Measurements from ENCODE around the gene ATP6V1B1.

ATP6V1B1 gene

DNA sequence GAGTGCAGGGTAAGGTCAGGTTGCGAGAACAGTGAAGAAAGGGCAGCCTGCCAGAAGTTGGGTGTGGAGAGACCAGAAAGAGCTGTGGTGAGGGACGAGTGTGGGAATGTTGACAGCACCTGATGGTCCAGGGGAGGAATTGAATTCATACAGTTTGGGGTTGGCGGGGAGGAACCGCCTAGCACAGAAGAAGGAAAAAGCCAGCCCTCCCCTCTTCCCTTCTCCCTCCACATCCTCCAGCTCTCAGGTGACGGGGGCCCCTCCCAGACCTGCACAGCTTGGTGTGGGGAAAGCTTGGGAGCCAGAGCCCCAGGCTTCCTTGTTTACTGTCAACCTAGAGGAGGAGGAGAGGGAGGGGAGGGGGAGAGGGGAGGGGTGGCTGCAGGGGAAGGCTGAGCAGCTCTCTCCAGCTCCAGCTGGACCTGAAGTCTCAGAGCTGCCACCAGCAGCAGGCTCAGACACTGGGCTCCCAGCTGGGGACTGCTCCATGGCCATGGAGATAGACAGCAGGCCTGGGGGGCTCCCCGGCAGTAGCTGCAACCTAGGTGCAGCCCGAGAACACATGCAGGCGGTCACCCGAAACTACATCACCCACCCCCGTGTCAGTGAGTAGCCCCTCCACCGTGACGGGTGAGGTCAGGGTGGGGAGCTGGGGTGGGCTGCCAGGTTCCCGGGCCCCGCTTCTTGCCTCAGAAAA, at the start of gene ATP6V1B1:
ATP6V1B1 (plus strand) TSS at position 433 of the 697 bp plus-strand sequence; CDS start at position 488, 55 bp downstream.
- DNase-seq (ENCODE audit: low spot score) = peak; percentile 70

- no peak for DNase-seq (ENCODE audit: low spot score)
Observed at GRCh38 chr2:70886541-70886987, 49.1 kb upstream of the ATP6V1B1 start.

GRCh38 chr2:70887208-70887549, 48.5 kb upstream of the ATP6V1B1 start:
- DNase-seq (ENCODE audit: low spot score) = no peak

DNA sequence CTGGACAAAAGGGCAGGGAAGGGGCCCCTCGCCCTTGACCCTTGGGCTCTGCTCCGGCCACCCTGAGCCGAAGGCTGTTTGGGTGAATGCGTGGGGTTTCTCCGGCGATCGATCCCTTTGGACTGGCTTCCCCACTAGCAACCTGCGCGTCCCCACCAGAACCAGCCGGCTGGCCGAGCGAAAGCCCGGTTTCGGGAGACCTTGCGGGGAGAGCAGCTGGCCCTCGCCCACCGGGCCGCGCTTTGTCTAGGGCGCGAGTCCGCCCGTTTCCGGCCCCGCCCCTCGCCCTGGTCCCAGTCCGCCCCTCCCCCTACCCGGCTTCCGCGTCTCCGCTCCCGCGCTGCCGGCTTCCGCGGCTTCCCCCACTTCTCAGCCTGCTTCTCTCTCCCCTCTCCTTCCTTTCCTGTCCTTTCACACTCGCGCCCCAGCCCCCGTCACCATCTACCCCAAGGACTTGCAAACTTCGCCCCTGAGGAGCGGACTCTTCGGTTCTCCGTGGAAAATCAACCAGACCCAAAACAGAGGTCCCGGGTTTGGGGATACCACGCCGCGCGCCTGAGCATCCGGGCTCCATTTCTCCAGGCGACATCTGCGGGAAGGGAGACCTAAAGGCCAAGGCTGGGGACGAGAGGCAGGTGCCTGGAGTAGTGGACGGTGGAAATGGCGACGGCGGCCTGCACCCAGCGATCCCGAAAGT, 48.0 kb upstream of the ATP6V1B1 start:
- DNase-seq (ENCODE audit: low spot score) = peak; percentile 83

DNA sequence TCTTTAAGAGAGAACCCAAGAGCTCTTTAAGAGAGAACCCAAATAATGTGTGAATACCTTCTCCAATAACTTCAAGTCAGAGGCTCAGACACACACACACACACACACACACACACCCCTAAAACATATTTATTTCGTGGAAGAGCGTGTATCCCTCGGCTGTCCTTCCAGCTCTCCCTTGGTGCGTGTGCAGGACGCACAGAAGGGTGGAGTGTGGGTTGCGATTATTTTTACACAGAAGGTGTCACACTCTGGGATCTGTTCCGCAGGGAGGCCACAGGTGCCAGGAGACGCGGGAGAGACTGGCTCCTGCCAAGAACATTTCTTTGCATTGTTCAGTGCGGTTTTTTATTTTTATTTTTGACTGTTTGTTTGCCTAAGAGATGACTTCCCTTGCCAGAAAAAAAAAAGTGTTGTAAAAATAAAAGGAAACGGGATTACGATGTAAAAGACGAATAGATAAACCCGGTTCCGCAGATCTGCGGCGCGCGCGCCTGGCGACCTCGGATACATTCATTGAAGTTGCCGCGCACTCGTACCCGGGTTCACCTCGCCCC, 47.3 kb upstream of the ATP6V1B1 start:
- no peak for DNase-seq (ENCODE audit: low spot score)

GRCh38 chr2:70888923-70889715, 46.6 kb upstream of the ATP6V1B1 start:
- DNase-seq (ENCODE audit: low spot score) = peak; percentile 74

GRCh38 chr2:70889716-70890037, 46.0 kb upstream of the ATP6V1B1 start:
- no peak for DNase-seq (ENCODE audit: low spot score)

DNA sequence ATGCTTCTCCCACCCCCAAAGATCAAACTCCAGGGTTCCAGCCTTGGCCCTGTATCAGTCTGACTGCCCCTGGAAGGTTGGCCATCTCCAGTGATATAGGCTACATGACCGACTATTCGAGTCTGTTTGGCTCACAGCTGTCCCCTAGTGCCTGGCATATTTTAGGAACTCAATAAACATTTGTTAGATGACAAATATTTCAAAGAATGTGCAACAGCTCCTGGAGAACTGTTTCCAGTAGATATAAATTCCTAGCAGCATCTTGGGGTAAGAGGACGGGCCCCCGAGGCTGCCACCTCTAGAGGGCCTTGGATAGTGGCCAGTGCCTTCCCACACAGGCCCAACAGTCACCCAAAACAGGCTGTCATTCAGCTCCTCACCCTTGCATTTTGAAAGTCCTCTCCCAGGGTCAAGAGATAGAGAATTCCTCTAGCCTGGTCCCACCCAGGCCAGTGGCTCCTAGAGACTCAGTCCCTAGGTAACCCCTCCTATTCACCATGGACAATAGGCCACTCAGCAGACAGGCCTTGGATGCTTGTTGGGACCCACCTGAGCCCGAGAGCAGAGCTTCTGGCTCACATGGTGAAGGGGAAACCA, 45.1 kb upstream of the ATP6V1B1 start:
- no peak for DNase-seq (ENCODE audit: low spot score)

GRCh38 chr2:70891572-70892357, 43.9 kb upstream of the ATP6V1B1 start:
- no peak for DNase-seq (ENCODE audit: low spot score)

GRCh38 chr2:70892750-70893149, 43.0 kb upstream of the ATP6V1B1 start:
- no peak for DNase-seq (ENCODE audit: low spot score)

- no peak for DNase-seq (ENCODE audit: low spot score)
Observed at GRCh38 chr2:70893186-70893585, 42.5 kb upstream of the ATP6V1B1 start.

- no peak for DNase-seq (ENCODE audit: low spot score)
Observed at GRCh38 chr2:70894765-70895164, 40.9 kb upstream of the ATP6V1B1 start.

- no peak for DNase-seq (ENCODE audit: low spot score)
Observed at GRCh38 chr2:70895249-70895648, 40.5 kb upstream of the ATP6V1B1 start.

GRCh38 chr2:70895998-70896764, 39.5 kb upstream of the ATP6V1B1 start:
- DNase-seq (ENCODE audit: low spot score) = no peak

DNA sequence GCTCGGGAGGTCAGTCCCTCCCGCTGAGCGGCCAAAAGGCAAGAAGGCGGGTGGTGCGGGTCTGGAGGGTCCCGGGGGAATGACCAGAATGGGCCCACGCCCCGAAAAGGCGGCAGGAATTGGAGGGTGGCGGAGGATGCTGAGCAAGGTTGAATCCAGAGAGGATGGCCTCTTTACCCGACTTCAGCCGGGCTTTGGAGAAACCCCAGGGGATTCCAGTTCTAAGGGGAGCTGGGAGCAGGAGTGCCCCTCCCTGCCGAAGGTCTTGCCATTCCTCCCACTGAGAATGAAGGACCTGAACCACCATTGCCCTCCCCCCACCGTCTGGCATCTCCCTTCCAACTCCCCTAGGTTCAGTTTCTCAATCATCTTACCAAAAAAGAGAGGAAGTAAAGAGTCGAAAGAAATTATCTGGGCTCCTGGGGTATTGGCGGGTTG, 38.9 kb upstream of the ATP6V1B1 start:
- DNase-seq (ENCODE audit: low spot score) = no peak

DNA sequence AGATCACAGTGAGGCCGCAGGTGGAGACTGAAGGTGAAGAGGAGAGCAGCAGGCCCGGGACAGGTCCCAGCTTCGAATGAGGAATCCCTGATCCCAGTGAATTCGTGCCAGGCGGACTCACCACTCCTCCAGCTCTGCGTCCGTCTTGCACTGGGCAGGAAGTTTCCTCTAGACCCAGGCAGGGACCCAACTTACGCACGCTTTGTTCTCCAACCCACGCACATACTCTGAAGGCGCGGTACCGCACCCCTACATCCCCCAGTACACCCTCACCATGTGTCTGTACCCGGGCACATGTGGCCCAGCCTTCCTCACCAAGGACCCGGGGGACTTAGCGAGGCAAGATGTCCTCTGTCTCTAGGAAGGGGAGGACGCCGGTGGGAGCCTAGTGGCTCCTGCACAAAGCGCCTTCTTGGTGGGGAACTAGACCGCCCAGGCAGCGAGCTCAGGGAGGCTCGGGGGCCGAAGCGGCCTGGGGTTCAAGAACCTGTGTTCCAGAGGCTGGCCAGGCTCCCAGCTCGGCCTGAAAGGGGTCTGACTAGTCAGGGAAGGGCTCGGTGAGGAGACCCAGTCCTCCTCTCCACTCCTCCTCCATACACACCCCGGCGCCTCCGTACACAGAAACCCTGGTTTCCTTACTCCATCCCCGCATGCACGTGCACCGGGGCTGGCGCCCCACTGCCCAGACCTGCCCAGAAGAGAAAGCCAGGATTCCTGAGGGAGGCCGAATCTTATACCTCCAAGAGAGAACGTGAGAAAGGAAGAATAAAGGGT, 38.3 kb upstream of the ATP6V1B1 start:
- no peak for DNase-seq (ENCODE audit: low spot score)

- DNase-seq (ENCODE audit: low spot score) = no peak
Observed at GRCh38 chr2:70897977-70898226, 37.8 kb upstream of the ATP6V1B1 start.

GRCh38 chr2:70898363-70899240, 37.1 kb upstream of the ATP6V1B1 start:
- no peak for DNase-seq (ENCODE audit: low spot score)

Measured in ecto neural progenitor cell (in vitro differentiated cells).